Amniotic epithelial cell (primary cell): ENCODE measurements around the gene UBAC2.
"Not testable (repeated sequence)": the region's sequence is repeated elsewhere in the genome, so short reads cannot be mapped to it uniquely, and the experiment has no call there.

Experiments
- DNase-seq: peaks from one replicate; pipeline ENCODE4 v3.0.0-alpha.2; 2010; ENCODE audit warnings: low read depth

Gene UBAC2

DNA sequence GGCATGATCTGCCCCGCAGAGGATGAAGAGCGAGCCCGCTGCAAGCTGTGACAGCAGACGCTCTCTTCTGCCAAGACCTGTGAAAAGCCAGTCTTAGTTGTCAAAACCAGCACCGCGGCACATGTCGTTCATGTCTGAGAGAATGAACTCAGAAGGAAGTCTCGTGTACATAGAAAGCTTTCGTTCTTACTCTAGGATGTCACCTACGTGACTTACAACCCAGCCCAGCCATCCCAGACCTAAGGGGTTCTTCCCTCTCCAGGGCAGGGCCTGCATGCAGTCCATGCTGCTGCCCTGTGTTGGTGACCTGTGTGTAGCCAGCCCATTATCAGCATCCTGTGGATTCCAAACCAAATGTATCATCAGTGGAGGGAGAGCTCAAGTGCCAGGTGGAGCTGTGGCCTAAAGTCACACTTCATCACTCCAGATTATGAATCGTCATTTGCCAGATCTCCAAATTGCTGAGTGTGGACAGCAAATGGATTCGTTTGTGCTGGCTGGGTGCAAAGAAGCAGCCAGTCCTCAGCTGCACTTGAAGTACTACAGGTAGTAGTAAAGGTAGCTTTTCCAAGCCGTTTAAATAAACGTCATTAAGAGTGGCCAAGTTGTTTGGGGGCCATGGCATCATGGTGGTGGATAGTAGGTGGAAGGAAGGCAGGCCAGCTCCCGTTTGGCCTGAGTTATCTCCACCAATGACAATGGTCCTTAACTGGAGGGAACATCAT is 180.4 kb downstream of the UBAC2 start:
- no peak for DNase-seq

GRCh38 chr13:99381766-99382165 is 181.1 kb downstream of the UBAC2 start:
- no peak for DNase-seq

DNA sequence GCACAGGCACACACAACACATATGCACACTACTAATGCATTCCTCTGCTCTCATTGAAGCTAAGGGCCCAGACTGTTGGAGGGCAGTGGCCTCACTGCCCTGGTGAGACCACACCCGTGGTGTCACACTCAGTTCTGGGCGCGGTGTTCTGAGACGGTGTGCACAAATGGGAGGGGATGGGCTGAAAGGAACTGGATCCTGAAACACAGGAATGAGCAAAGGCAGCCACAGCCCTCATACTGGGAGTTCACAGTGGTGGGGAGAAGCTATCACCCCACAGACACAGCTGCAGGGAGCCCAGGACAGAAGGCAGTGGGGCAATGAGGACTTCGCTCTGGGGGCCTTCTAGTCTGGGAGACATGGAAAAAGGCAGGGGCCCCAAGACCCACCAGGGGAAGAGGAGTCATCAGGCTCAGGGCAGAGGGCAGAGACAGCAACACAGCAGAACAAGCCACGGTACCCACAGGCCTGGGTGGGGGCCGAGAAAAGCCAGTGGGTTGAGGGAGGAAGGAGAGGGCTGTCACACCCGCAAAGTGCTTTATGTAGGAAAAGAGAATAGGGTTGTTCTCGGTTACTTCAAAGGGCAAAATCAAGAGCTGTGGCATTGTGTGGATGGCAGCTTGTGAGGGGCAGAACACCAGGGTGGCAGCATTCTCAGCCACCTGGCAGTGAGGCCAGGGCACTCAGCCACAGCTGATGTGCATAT is 181.9 kb downstream of the UBAC2 start:
- no peak for DNase-seq

GRCh38 chr13:99383511-99383921 is 182.9 kb downstream of the UBAC2 start:
- no peak for DNase-seq

GRCh38 chr13:99383946-99384345 is 183.3 kb downstream of the UBAC2 start:
- no peak for DNase-seq

DNA sequence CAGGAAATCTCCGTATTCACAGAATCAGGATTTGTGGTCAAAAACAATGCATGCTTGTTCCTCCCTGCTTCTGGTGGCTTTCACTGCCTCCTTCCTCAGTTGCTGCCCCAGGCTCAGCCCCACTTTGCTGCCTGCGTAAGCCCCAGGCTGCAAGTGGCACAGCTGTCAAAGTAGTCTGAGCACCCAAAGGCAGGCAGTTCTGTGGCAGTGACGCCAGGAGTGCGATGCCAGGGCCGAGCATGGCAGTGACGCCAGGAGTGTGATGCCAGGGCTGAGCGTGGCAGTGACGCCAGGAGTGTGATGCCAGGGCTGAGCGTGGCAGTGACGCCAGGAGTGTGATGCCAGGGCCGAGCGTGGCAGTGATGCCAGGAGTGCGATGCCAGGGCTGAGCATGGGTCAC is 183.8 kb downstream of the UBAC2 start:
- DNase-seq = no peak

- no peak for DNase-seq
Observed at GRCh38 chr13:99385161-99385560, 184.5 kb downstream of the UBAC2 start.

DNA sequence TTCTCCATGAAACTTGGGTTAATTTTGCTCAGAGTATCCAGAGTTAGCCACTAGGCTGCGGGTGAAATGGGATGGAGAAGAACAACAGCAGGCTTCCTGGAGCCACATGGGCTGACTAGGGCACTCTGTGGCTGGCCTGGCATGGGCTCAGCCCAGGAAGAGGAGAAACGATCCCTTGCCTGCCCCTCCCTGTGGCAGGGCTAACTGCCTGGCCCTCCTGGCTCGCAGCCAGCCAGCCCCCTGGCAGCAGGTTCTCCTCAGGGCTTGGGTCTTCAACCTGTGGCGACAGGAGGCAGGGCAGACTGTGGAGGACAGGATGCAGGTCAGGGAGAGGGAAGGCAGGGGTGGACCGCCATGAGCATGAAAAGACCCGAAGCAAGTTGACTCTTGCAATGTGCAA is 185.3 kb downstream of the UBAC2 start:
- DNase-seq = no peak

DNA sequence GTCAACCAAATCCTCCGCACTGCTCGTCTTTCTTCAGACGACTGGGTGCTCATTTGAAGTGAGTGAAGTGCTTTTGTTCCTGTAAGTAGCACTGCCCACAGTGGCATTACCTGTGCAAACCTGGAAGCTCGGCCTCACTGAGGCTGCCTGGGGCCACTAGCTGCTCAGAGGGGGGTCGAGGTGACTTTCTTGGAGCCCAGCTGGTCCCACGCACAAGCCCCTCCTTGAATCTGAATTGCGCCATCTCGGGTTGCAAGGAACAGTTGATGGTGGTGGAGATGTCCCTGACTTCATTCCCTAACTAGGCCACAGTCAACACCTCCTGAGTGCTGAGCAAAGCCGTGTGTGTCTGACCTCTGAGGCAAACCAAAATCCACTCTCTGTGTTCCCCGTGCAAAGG is 185.8 kb downstream of the UBAC2 start:
- no peak for DNase-seq

GRCh38 chr13:99386911-99387788 is 186.5 kb downstream of the UBAC2 start:
- no peak for DNase-seq

DNA sequence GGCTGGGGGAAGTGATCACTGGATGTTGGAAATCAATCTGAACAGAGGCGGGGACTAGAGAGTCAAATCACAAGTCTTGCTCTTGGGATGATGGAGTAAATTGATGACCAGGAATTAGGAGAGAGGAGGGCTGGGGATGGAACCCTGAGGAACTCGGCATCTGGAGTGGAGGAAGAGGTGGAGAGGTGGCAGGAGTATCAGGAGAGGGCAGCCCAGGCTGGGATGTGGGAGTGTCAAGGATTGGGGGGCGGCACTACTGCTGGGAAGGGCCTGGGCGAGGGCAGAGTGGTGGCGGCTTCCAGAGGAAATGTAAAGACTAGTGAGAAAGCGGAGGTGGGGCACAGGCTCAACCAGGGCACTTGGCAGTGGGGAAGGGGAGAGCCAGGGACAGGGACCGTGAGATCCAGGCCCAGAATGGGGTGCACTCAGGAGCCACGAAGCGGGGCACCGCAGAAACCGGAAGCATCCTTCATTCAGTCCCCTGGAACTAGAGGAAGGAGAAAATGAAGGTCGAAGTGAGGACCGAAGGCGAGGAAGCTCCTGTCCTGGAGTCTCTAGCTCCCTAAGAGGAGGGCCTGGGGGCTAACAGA is 187.8 kb downstream of the UBAC2 start:
- no peak for DNase-seq

DNA sequence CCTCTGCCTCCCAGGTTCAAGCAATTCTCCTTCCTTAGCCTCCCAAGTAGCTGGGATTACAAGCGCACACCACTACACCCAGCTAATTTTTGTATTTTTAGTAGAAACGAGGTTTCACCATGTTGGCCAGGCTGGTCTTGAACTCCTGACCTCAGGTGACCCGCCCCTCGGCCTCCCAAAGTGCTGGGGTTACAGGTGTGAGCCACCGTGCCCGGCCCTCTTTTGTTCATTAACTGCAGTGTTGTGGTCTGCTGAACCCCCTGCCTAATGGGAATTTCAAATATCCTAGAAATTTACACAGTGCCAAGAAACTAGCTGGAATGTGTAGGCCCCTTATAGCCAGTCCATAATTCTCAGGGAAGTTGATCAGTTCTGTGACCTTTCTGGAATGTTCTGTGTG is 188.4 kb downstream of the UBAC2 start:
- DNase-seq = not testable (repeated sequence)

DNA sequence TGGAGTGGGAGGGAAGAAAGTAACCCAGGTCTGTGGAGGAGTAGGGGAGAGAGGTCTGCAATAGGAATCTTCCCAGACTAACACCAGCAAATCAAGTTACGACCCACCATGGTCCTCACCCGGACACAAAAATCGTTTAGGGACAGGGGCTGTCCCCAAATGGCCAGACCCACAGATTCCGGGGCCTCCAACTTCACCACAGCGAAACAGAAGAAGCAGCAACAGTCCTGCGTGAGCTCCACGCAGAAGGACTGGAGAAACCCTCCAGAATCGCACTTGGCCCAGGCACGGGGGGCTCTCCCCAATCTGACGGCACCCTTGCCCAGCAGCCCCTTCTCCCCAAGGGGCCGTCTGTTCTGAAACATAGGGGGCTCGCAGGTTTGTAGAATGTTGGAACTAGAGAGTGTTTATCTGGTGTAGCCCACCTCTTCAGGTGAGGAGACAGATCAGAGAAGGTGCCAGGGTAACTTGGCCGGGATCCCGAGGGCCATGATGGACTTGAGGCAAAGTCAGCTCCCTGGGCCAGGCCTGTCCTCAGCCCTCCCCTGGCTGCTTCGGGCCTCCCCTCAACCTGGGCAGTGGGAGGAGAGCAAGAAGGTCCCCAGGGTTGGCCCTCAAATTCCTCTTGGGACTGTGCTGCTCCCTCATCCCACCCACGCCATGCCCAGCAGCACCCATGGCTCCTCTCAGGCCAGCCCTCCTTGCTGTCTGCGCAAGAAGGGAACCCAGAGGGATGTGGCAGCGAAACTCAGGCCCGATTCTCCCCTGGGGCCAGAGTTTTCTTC is 189.1 kb downstream of the UBAC2 start:
- DNase-seq = no peak

DNA sequence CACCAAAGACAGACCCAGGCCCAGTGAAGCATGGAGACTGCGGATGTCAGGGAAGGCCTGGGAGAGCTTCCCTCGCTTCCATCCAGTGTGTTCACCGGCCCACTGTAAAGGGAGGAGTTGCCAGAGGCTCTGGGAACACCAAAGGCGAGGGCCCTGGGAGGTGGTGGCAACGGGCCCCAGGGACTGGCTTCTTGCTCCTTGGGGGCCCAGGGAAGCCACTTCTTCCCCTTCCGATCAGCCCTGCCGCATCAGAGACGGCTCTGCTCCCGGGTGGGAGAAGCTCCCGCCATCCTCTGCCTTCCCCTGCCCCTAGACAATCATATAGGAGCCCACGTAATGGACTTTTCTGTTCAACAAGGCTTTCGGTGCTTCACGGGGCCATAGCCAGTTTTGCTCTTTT is 189.9 kb downstream of the UBAC2 start:
- no peak for DNase-seq

DNA sequence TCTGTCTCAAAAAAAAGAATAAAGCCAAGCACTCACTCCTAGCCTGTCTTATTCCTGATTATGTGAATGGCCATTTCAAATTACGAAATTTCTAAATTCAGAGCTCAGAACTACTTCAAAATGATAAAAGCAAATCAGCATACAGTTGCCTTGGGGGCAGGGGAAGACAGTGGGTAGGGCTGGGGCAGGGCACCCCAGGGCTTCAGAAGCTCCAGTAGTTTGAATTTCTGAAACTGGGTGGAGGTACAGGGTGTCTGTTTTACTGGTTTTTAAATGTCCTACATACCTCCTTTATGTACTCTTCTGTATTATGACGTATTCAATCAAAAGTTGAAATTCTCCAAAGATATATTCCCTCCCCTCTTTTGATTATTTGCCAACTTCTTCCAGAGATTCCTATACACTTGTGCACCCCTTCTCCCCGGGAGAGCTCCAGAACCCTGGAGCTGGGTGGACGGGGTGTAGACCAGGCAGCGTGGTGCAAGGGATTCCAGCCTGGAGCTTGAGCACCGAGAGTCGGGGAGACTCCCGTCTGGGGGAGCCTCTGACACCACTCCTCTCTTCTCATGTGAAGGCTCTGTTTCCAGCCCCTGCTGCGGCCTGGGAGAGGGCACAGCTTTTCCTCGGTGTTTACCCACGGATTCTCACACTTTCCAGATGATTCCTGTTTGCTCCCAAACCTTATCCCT is 191.3 kb downstream of the UBAC2 start:
- no peak for DNase-seq

DNA sequence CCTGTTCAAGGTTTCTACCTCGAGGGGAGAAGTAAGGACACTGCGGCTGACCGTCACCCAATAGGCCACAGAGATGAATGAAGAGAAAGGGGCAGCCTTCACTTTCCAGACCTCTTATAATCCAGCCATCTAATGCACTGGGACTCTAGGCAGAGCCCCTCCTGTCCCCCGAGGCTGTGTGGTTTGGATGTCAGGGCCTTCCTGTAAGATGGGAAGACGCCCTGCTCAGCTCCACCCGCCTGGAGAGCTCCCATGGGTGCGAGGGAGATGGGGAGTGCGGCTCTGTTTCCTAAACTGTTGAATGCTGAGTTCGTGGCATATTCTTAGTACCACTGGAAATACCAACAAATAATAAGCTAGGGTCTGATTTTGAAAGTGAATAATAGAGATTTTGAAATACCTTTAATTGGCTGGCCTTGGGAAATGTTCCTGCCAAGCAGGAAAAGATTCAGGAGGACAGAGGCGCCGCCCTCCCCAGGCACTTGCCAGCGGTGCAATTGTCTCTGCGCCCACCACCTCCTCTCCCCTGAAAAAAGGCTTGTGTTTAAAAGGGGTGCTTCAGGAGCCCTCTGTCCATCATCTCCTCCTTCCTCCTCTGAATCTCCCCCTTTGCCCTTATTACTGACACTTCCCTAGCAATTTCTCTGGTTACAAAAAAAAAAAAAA is 191.9 kb downstream of the UBAC2 start:
- DNase-seq = no peak

GRCh38 chr13:99393391-99393790 is 192.7 kb downstream of the UBAC2 start:
- DNase-seq = not testable (repeated sequence)

- DNase-seq = no peak
Observed at GRCh38 chr13:99393791-99394735, 193.4 kb downstream of the UBAC2 start.

GRCh38 chr13:99395436-99395835 is 194.8 kb downstream of the UBAC2 start:
- DNase-seq = no peak
